ENCODE measurements around the gene AKAP1. TPM values are rescaled to one million over a fixed set of nuclear protein-coding genes. Genes with fewer than 3 reads are reported as not detected.

Gene AKAP1
- polyA plus RNA-seq, 3 donors from 2014 or later = 3.6 to 13.3 (median 6.1) TPM

- peak; percentile 34 to 40 (median 39) for DNase-seq
- no peaks in the 10 kb centered on the region for H3K27me3 Mint-ChIP-seq (ENCODE audit: low read depth in 3 of 3)
- no peaks in the 10 kb centered on the region for H3K4me1 Mint-ChIP-seq
- peaks cover 4 to 25% (median 12%) of the 10 kb centered on the region in 3 donors for H3K36me3 Mint-ChIP-seq
- no peak overlapping the region for H3K27ac Mint-ChIP-seq
- no peak overlapping the region for H3K4me3 Mint-ChIP-seq
- H3K9me3 Mint-ChIP-seq = no peaks in the 10 kb centered on the region
Observed at GRCh38 chr17:57114085-57114673, 29.1 kb downstream of the AKAP1 start.

GRCh38 chr17:57115377-57115776, 30.3 kb downstream of the AKAP1 start:
- no peak overlapping the region for H3K27ac Mint-ChIP-seq
- peaks cover 4 to 29% (median 14%) of the 10 kb centered on the region in 3 donors for H3K36me3 Mint-ChIP-seq
- H3K4me1 Mint-ChIP-seq = no peaks in the 10 kb centered on the region
- DNase-seq = no peak
- no peak overlapping the region for H3K4me3 Mint-ChIP-seq
- no peaks in the 10 kb centered on the region for H3K9me3 Mint-ChIP-seq
- no peaks in the 10 kb centered on the region for H3K27me3 Mint-ChIP-seq (ENCODE audit: low read depth in 3 of 3)

GRCh38 chr17:57115916-57116315, 30.9 kb downstream of the AKAP1 start:
- Mint-ChIP-seq H3K27ac (no peak overlapping the region), H3K36me3 (peaks cover 4 to 31% (median 17%) of the 10 kb centered on the region in 3 donors)
- no peak for DNase-seq

GRCh38 chr17:57117798-57118197, 32.8 kb downstream of the AKAP1 start:
- DNase-seq = no peak
- Mint-ChIP-seq H3K27ac (no peak overlapping the region), H3K9me3 (no peaks in the 10 kb centered on the region)

More at GRCh38 chr17:57115916-57116315, 30.9 kb downstream of the AKAP1 start:
- Mint-ChIP-seq H3K4me3 (no peak overlapping the region), H3K9me3 (no peaks in the 10 kb centered on the region), H3K27me3 (ENCODE audit: low read depth in 3 of 3) (no peaks in the 10 kb centered on the region), H3K4me1 (no peaks in the 10 kb centered on the region)

GRCh38 chr17:57120814-57121213, 35.8 kb downstream of the AKAP1 start:
- no peak for DNase-seq
- peaks cover 0 to 2% (median 0%) of the 10 kb centered on the region in 3 donors for H3K27me3 Mint-ChIP-seq (ENCODE audit: low read depth in 3 of 3)
- no peak overlapping the region for H3K27ac Mint-ChIP-seq
- H3K36me3 Mint-ChIP-seq = peaks cover 15 to 36% (median 35%) of the 10 kb centered on the region in 3 donors
- H3K9me3 Mint-ChIP-seq = no peaks in the 10 kb centered on the region
- no peak overlapping the region for H3K4me3 Mint-ChIP-seq
- no peaks in the 10 kb centered on the region for H3K4me1 Mint-ChIP-seq

More at GRCh38 chr17:57117798-57118197, 32.8 kb downstream of the AKAP1 start:
- Mint-ChIP-seq H3K27me3 (ENCODE audit: low read depth in 3 of 3) (peaks cover 0 to 2% (median 0%) of the 10 kb centered on the region in 3 donors), H3K4me3 (peak overlapping the region in 1 of 5 donors; percentile 39), H3K36me3 (peaks cover 10 to 30% (median 26%) of the 10 kb centered on the region in 3 donors), H3K4me1 (no peaks in the 10 kb centered on the region)

GRCh38 chr17:57121308-57122042, 36.4 kb downstream of the AKAP1 start:
- H3K4me1 Mint-ChIP-seq = no peaks in the 10 kb centered on the region
- no peak overlapping the region for H3K27ac Mint-ChIP-seq
- peaks cover 0 to 2% (median 0%) of the 10 kb centered on the region in 3 donors for H3K27me3 Mint-ChIP-seq (ENCODE audit: low read depth in 3 of 3)
- DNase-seq = no peak
- H3K4me3 Mint-ChIP-seq = no peak overlapping the region
- H3K36me3 Mint-ChIP-seq = peaks cover 15 to 36% (median 35%) of the 10 kb centered on the region in 3 donors
- no peaks in the 10 kb centered on the region for H3K9me3 Mint-ChIP-seq

- peaks cover 10 to 24% (median 22%) of the 10 kb centered on the region in 3 donors for H3K36me3 Mint-ChIP-seq
- H3K27ac Mint-ChIP-seq = no peak overlapping the region
- peaks cover 0 to 2% (median 0%) of the 10 kb centered on the region in 3 donors for H3K27me3 Mint-ChIP-seq (ENCODE audit: low read depth in 3 of 3)
- H3K9me3 Mint-ChIP-seq = no peaks in the 10 kb centered on the region
- no peaks in the 10 kb centered on the region for H3K4me1 Mint-ChIP-seq
- DNase-seq = no peak
- no peak overlapping the region for H3K4me3 Mint-ChIP-seq
Observed at GRCh38 chr17:57124053-57124452, 39.0 kb downstream of the AKAP1 start.

- no peaks in the 10 kb centered on the region for H3K4me1 Mint-ChIP-seq
- H3K36me3 Mint-ChIP-seq = peaks cover 10 to 22% (median 17%) of the 10 kb centered on the region in 3 donors
- DNase-seq = no peak
- H3K27me3 Mint-ChIP-seq (ENCODE audit: low read depth in 3 of 3) = peaks cover 0 to 3% (median 0%) of the 10 kb centered on the region in 3 donors
- H3K27ac Mint-ChIP-seq = no peak overlapping the region
- H3K9me3 Mint-ChIP-seq = no peaks in the 10 kb centered on the region
- H3K4me3 Mint-ChIP-seq = no peak overlapping the region
Observed at GRCh38 chr17:57125406-57125805, 40.4 kb downstream of the AKAP1 start.

GRCh38 chr17:57125866-57126265, 40.8 kb downstream of the AKAP1 start:
- Mint-ChIP-seq H3K36me3 (peaks cover 10 to 19% (median 14%) of the 10 kb centered on the region in 3 donors), H3K27ac (no peak overlapping the region), H3K9me3 (no peaks in the 10 kb centered on the region), H3K27me3 (ENCODE audit: low read depth in 3 of 3) (peaks cover 0 to 3% (median 1%) of the 10 kb centered on the region in 3 donors), H3K4me1 (no peaks in the 10 kb centered on the region), H3K4me3 (no peak overlapping the region)
- no peak for DNase-seq

- no peak overlapping the region for H3K27ac Mint-ChIP-seq
- peak; percentile 63 to 73 (median 66) for DNase-seq
- no peaks in the 10 kb centered on the region for H3K4me1 Mint-ChIP-seq
- H3K9me3 Mint-ChIP-seq = no peaks in the 10 kb centered on the region
- no peak overlapping the region for H3K4me3 Mint-ChIP-seq
- no peaks in the 10 kb centered on the region for H3K36me3 Mint-ChIP-seq
- H3K27me3 Mint-ChIP-seq (ENCODE audit: low read depth in 3 of 3) = peaks cover 1 to 4% (median 2%) of the 10 kb centered on the region in 3 donors
Observed at GRCh38 chr17:57130708-57131461, 45.8 kb downstream of the AKAP1 start.

- Mint-ChIP-seq H3K27ac (peak overlapping the region in 1 of 6 donors; percentile 20), H3K9me3 (no peaks in the 10 kb centered on the region), H3K36me3 (no peaks in the 10 kb centered on the region), H3K4me3 (no peak overlapping the region), H3K27me3 (ENCODE audit: low read depth in 3 of 3) (peaks cover 1 to 4% (median 2%) of the 10 kb centered on the region in 3 donors), H3K4me1 (no peaks in the 10 kb centered on the region)
- DNase-seq = no peak
Observed at GRCh38 chr17:57132663-57133062, 47.6 kb downstream of the AKAP1 start.

- Mint-ChIP-seq H3K4me3 (no peak overlapping the region), H3K27ac (no peak overlapping the region), H3K36me3 (no peaks in the 10 kb centered on the region), H3K9me3 (no peaks in the 10 kb centered on the region), H3K27me3 (ENCODE audit: low read depth in 3 of 3) (peaks cover 1 to 4% (median 2%) of the 10 kb centered on the region in 3 donors), H3K4me1 (no peaks in the 10 kb centered on the region)
- no peak for DNase-seq
Observed at GRCh38 chr17:57133486-57133885, 48.4 kb downstream of the AKAP1 start.

- H3K36me3 Mint-ChIP-seq = peaks cover 0 to 3% (median 0%) of the 10 kb centered on the region in 3 donors
- H3K27ac Mint-ChIP-seq = no peak overlapping the region
- no peaks in the 10 kb centered on the region for H3K9me3 Mint-ChIP-seq
- no peak overlapping the region for H3K4me3 Mint-ChIP-seq
- no peaks in the 10 kb centered on the region for H3K4me1 Mint-ChIP-seq
- H3K27me3 Mint-ChIP-seq (ENCODE audit: low read depth in 3 of 3) = peaks cover 4% of the 10 kb centered on the region in 3 donors
- no peak for DNase-seq
Observed at GRCh38 chr17:57135026-57135788, 50.2 kb downstream of the AKAP1 start.
